ENCODE measurements around the gene SLC7A6.

SLC7A6 gene

GRCh38 chr16:68235108-68235886 lies 29.0 kb upstream of the SLC7A6 start:
- DNase-seq, result no peak

GRCh38 chr16:68235887-68236136 lies 28.5 kb upstream of the SLC7A6 start, which contains the start of gene ESRP2:
TSS of gene ESRP2 (minus strand) at chr16:68236127. CDS start at chr16:68236045, 82 bp downstream.
- no peak for DNase-seq

GRCh38 chr16:68236137-68236825 lies 28.0 kb upstream of the SLC7A6 start:
- DNase-seq, result no peak

- no peak for DNase-seq
These were observed 27.5 kb upstream of the SLC7A6 start for GRCh38 chr16:68236826-68237242.

GRCh38 chr16:68237243-68238028 lies 26.9 kb upstream of the SLC7A6 start:
- peak; percentile 95 to 97 for DNase-seq

- DNase-seq, result no peak
These were observed 26.3 kb upstream of the SLC7A6 start for GRCh38 chr16:68238029-68238345.

GRCh38 chr16:68242085-68242484 lies 22.2 kb upstream of the SLC7A6 start:
- DNase-seq, result no peak

- no peak for DNase-seq
These were observed 21.1 kb upstream of the SLC7A6 start for GRCh38 chr16:68242926-68243858.

GRCh38 chr16:68244481-68244902 lies 19.8 kb upstream of the SLC7A6 start:
- DNase-seq, result no peak

- peak; percentile 69 to 88 for DNase-seq
These were observed 19.1 kb upstream of the SLC7A6 start, which contains the start of gene PLA2G15 for GRCh38 chr16:68244903-68245853. TSS of gene PLA2G15 (plus strand) at chr16:68245373. CDS start at chr16:68245427, 54 bp downstream.

- no peak for DNase-seq
These were observed 18.2 kb upstream of the SLC7A6 start for GRCh38 chr16:68246121-68246520.

GRCh38 chr16:68246666-68247065 lies 17.7 kb upstream of the SLC7A6 start:
- DNase-seq, result no peak

- no peak for DNase-seq
These were observed 16.9 kb upstream of the SLC7A6 start for GRCh38 chr16:68247400-68247799.

GRCh38 chr16:68247932-68248331 lies 16.4 kb upstream of the SLC7A6 start:
- no peak for DNase-seq

GRCh38 chr16:68249371-68249770 lies 15.0 kb upstream of the SLC7A6 start:
- DNase-seq, result no peak

GRCh38 chr16:68250951-68251350 lies 13.4 kb upstream of the SLC7A6 start:
- no peak for DNase-seq

GRCh38 chr16:68251832-68252231 lies 12.5 kb upstream of the SLC7A6 start:
- DNase-seq, result no peak

GRCh38 chr16:68252383-68252782 lies 11.9 kb upstream of the SLC7A6 start:
- DNase-seq, result no peak

GRCh38 chr16:68253721-68254120 lies 10.6 kb upstream of the SLC7A6 start:
- no peak for DNase-seq

- DNase-seq, result no peak
These were observed 8.6 kb upstream of the SLC7A6 start for GRCh38 chr16:68255712-68256111.

GRCh38 chr16:68257251-68257905 lies 6.9 kb upstream of the SLC7A6 start:
- peak; percentile 88 to 94 for DNase-seq
